NCI-H2196 treated with DMSO at 0.1 percent for 48 hours (cell line): ENCODE results near the gene OSBPL3.

Experiments
- DNase-seq: peaks from one replicate; lab custom pipeline; 2025; ENCODE audit not compliant: unreplicated experiment; lab: John Stamatoyannopoulos, UW

The OSBPL3 gene

GRCh38 chr7:24769014-24769830 is 210.8 kb downstream of the OSBPL3 start:
- DNase-seq, result no peak

GRCh38 chr7:24767878-24768569 is 212.0 kb downstream of the OSBPL3 start:
- DNase-seq, result no peak

GRCh38 chr7:24764972-24765744 is 214.8 kb downstream of the OSBPL3 start:
- DNase-seq, result no peak

- no peak for DNase-seq
Measured at GRCh38 chr7:24764011-24764410, 216.0 kb downstream of the OSBPL3 start.

GRCh38 chr7:24763303-24763901 is 216.6 kb downstream of the OSBPL3 start:
- DNase-seq, result no peak

- DNase-seq, result no peak
Measured at GRCh38 chr7:24762771-24763170, 217.2 kb downstream of the OSBPL3 start.

GRCh38 chr7:24760968-24761367 is 219.0 kb downstream of the OSBPL3 start:
- DNase-seq, result no peak

- no peak for DNase-seq
Measured at GRCh38 chr7:24757353-24758275, 222.4 kb downstream of the OSBPL3 start, which contains the start of gene GSDME. GSDME (minus strand) TSS chr7:24757464; CDS start chr7:24749774, 7,690 bp downstream.

GRCh38 chr7:24756545-24757352 is 223.2 kb downstream of the OSBPL3 start:
- DNase-seq, result no peak

GRCh38 chr7:24755541-24756407 is 224.2 kb downstream of the OSBPL3 start:
- DNase-seq, result no peak

GRCh38 chr7:24754906-24755506 is 225.0 kb downstream of the OSBPL3 start:
- no peak for DNase-seq

GRCh38 chr7:24752073-24752800 is 227.7 kb downstream of the OSBPL3 start:
- DNase-seq, result no peak

GRCh38 chr7:24751484-24751883 is 228.5 kb downstream of the OSBPL3 start:
- DNase-seq, result no peak

- no peak for DNase-seq
Measured at GRCh38 chr7:24750441-24751055, 229.4 kb downstream of the OSBPL3 start.

GRCh38 chr7:24748521-24748920 is 231.5 kb downstream of the OSBPL3 start:
- DNase-seq, result no peak
